ENCODE data around the gene KIF26A.

KIF26A gene

GRCh38 chr14:104142136-104142945 lies 4.0 kb downstream of the KIF26A start:
- no peak overlapping the region for H3K27ac ChIP-seq
- TF ChIP-seq, protein P1, sequence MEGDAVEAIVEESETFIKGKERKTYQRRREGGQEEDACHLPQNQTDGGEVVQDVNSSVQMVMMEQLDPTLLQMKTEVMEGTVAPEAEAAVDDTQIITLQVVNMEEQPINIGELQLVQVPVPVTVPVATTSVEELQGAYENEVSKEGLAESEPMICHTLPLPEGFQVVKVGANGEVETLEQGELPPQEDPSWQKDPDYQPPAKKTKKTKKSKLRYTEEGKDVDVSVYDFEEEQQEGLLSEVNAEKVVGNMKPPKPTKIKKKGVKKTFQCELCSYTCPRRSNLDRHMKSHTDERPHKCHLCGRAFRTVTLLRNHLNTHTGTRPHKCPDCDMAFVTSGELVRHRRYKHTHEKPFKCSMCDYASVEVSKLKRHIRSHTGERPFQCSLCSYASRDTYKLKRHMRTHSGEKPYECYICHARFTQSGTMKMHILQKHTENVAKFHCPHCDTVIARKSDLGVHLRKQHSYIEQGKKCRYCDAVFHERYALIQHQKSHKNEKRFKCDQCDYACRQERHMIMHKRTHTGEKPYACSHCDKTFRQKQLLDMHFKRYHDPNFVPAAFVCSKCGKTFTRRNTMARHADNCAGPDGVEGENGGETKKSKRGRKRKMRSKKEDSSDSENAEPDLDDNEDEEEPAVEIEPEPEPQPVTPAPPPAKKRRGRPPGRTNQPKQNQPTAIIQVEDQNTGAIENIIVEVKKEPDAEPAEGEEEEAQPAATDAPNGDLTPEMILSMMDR (conservative IDR thresholded peaks at IDR 0.05): no peak
- no peak for TF ChIP-seq ZFX (IDR thresholded peaks at IDR 0.05)

GRCh38 chr14:104142946-104143470 lies 4.6 kb downstream of the KIF26A start:
- TF ChIP-seq ZFX (IDR thresholded peaks at IDR 0.05): no peak
- TF ChIP-seq, protein P1 (conservative IDR thresholded peaks at IDR 0.05): no peak; the same call in 1 of the 2 replicates
- no peak overlapping the region for H3K27ac ChIP-seq

GRCh38 chr14:104143521-104144452 lies 5.4 kb downstream of the KIF26A start:
- H3K27ac ChIP-seq: no peak overlapping the region
- no peak for TF ChIP-seq ZFX (IDR thresholded peaks at IDR 0.05)
- TF ChIP-seq, protein P1 (conservative IDR thresholded peaks at IDR 0.05): no peak

DNA sequence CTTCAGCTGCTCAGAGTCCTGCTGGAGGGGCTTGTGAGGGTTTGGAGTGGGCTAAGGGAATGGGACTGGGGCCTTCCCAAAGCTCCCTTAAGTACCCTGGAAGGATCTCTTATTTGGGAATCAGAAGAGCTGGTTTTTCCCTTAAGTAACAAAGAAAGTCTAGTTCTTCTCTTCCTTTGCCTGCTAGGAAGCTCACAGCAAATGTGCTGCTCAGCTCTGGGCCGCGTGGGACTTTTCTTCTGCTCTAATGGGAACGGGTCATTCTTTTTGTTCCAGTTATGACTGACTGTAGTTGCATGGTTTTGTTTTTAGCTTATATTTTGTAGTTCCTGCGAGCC lies 6.0 kb downstream of the KIF26A start:
- TF ChIP-seq, protein P1 (conservative IDR thresholded peaks at IDR 0.05): no peak
- no peak for TF ChIP-seq ZFX (IDR thresholded peaks at IDR 0.05)
- no peak overlapping the region for H3K27ac ChIP-seq

GRCh38 chr14:104144911-104145825 lies 6.8 kb downstream of the KIF26A start:
- TF ChIP-seq ZFX (IDR thresholded peaks at IDR 0.05): no peak
- TF ChIP-seq, protein P1 (conservative IDR thresholded peaks at IDR 0.05): no peak
- H3K27ac ChIP-seq: no peak overlapping the region

- H3K27ac ChIP-seq: no peak overlapping the region
- TF ChIP-seq, protein P1 (conservative IDR thresholded peaks at IDR 0.05): no peak
- no peak for TF ChIP-seq ZFX (IDR thresholded peaks at IDR 0.05)
Observed at GRCh38 chr14:104145826-104146601, 7.6 kb downstream of the KIF26A start.
